GM12892 (cell line): ENCODE measurements around the gene PARD3.

Experiments used
- POLR2A ChIP-seq: IDR thresholded peaks from 2 replicates; pipeline ENCODE4 v1.6.1; 2011; ENCODE audit warnings: low read depth, low read length, control low read depth
- POLR2AphosphoS5 ChIP-seq: IDR thresholded peaks from 2 replicates; pipeline ENCODE4 v1.6.1; 2011; ENCODE audit warnings: low read depth, low read length, control low read depth
- TAF1 ChIP-seq: IDR thresholded peaks from 2 replicates; pipeline ENCODE4 v1.6.1; 2011; ENCODE audit warnings: low read depth, mild to moderate bottlenecking, control low read depth, low read length, borderline replicate concordance

- no peak for TF ChIP-seq POLR2A
- TF ChIP-seq POLR2AphosphoS5 = no peak
- TF ChIP-seq TAF1 = no peak
Observed at GRCh38 chr10:34274906-34275305, 540.2 kb downstream of the PARD3 start.
